ENCODE measurements around the gene CDC23.

CDC23 gene

DNA sequence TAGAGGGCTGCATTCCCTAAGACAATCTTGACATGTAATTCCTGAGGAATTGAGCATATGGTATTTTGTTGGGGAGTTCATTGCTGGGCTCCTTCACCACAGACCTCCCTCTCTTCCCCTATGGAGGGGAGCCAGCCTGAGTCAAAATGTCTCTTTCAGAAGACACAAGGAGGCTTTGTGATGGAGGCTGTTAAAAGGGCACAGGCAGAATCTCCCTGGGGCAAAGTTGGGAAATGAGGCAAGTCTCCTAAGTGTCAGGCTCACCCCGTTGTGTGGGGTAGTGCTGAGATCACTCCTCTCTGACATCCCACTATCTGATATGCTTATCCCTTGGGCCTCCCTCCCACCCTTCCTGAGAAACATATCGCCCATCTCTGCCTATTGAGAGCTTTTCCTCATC lies 30.7 kb upstream of the CDC23 start:
- no peak overlapping the region for H3K27ac ChIP-seq (ENCODE audit: extremely low read depth, low read depth, low read length)
- peaks cover 6% of the 10 kb centered on the region; the same call in 1 of the 2 replicates for H3K4me1 ChIP-seq (ENCODE audit: control insufficient read depth, insufficient read depth, low read length)
- no peaks in the 10 kb centered on the region for H3K9me3 ChIP-seq (ENCODE audit: control insufficient read depth, insufficient read depth, low read depth, low read length)
- no peak overlapping the region for H3K4me3 ChIP-seq (ENCODE audit: low read depth, low read length)
- H3K36me3 ChIP-seq (ENCODE audit: control insufficient read depth in 2 of 2, insufficient read depth in 1 of 2, low read length in 2 of 2), result no peaks in the 10 kb centered on the region
- ChIA-PET CTCF (interaction anchor here (0.8 to 1.6 kb wide), 5 partner anchors 12 to 208 kb away, joined by 3 to 12 read pairs (median 3); partner anchors contain the start of gene KDM3B), POLR2A (no interaction called here)
- TF ChIP-seq ZFHX2 (tag by site-specific recombination; conservative IDR thresholded peaks at IDR 0.05), result peak; percentile 66
- TF ChIP-seq EGR2 (tag by site-specific recombination; IDR thresholded peaks at IDR 0.05; ENCODE audit: low read depth), result peak; percentile 74
- TF ChIP-seq YY2 (tag by site-specific recombination; IDR thresholded peaks at IDR 0.05), result 0 out of 2 replicates have a peak, but pooled peaks have one; percentile 37
- TF ChIP-seq, protein P1, sequence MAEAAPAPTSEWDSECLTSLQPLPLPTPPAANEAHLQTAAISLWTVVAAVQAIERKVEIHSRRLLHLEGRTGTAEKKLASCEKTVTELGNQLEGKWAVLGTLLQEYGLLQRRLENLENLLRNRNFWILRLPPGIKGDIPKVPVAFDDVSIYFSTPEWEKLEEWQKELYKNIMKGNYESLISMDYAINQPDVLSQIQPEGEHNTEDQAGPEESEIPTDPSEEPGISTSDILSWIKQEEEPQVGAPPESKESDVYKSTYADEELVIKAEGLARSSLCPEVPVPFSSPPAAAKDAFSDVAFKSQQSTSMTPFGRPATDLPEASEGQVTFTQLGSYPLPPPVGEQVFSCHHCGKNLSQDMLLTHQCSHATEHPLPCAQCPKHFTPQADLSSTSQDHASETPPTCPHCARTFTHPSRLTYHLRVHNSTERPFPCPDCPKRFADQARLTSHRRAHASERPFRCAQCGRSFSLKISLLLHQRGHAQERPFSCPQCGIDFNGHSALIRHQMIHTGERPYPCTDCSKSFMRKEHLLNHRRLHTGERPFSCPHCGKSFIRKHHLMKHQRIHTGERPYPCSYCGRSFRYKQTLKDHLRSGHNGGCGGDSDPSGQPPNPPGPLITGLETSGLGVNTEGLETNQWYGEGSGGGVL (tag by site-specific recombination; IDR thresholded peaks at IDR 0.05), result no peak
- peak; percentile 57 for TF ChIP-seq GLIS1 (tag by site-specific recombination; IDR thresholded peaks at IDR 0.05)
- TF ChIP-seq ZNF792 (tag by site-specific recombination; IDR thresholded peaks at IDR 0.05), result no peak
- TF ChIP-seq, protein P2, sequence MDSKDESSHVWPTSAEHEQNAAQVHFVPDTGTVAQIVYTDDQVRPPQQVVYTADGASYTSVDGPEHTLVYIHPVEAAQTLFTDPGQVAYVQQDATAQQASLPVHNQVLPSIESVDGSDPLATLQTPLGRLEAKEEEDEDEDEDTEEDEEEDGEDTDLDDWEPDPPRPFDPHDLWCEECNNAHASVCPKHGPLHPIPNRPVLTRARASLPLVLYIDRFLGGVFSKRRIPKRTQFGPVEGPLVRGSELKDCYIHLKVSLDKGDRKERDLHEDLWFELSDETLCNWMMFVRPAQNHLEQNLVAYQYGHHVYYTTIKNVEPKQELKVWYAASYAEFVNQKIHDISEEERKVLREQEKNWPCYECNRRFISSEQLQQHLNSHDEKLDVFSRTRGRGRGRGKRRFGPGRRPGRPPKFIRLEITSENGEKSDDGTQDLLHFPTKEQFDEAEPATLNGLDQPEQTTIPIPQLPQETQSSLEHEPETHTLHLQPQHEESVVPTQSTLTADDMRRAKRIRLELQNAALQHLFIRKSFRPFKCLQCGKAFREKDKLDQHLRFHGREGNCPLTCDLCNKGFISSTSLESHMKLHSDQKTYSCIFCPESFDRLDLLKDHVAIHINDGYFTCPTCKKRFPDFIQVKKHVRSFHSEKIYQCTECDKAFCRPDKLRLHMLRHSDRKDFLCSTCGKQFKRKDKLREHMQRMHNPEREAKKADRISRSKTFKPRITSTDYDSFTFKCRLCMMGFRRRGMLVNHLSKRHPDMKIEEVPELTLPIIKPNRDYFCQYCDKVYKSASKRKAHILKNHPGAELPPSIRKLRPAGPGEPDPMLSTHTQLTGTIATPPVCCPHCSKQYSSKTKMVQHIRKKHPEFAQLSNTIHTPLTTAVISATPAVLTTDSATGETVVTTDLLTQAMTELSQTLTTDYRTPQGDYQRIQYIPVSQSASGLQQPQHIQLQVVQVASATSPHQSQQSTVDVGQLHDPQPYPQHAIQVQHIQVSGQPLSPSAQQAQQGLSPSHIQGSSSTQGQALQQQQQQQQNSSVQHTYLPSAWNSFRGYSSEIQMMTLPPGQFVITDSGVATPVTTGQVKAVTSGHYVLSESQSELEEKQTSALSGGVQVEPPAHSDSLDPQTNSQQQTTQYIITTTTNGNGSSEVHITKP (tag by site-specific recombination; IDR thresholded peaks at IDR 0.05), result peak; percentile 43; the same call in 1 of the 2 replicates
- TF ChIP-seq, protein P3, sequence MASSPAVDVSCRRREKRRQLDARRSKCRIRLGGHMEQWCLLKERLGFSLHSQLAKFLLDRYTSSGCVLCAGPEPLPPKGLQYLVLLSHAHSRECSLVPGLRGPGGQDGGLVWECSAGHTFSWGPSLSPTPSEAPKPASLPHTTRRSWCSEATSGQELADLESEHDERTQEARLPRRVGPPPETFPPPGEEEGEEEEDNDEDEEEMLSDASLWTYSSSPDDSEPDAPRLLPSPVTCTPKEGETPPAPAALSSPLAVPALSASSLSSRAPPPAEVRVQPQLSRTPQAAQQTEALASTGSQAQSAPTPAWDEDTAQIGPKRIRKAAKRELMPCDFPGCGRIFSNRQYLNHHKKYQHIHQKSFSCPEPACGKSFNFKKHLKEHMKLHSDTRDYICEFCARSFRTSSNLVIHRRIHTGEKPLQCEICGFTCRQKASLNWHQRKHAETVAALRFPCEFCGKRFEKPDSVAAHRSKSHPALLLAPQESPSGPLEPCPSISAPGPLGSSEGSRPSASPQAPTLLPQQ (tag by site-specific recombination; IDR thresholded peaks at IDR 0.05), result peak; percentile 79

DNA sequence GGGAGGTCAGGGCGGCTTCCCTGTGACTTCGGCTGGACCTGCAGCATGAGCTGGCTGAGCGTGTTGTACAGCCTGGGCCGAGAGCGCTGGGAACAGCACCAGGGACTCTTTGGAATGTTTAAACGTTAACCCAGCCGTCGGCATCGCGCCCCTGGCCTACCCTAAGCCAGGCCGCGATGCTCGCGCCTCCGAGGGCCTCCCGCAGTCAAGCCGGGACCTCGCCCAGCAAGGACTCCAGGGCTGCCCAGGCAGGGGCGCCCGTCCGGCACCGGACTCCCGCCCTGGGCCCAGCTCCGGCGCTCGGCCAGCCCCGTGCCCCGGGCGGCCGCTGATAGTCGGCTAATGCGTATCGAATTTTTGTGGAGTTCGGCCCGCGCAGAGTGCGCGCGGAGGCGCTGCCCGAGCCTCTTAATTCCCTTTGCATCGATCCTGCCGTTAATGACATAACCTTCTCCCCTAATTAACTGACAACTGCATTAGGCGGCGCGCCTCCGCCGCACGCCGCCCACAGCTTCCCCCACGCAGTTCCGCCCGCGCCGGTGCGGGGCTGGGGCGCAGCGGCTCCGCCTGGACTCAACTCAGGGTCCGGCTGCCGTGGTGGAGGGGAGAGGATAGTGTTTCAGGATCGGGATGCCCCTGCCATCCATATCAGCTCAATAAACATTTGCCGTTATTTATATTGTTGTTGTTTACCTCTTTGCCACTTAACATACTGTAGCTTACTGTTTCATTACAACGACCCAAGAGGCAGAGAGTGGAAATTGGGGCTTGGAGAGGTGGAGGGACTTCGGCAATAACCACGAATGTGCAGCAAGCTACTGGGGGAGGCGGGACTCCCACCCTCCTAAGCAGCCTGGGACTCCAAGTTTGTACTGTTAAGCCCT lies 28.8 kb upstream of the CDC23 start:
- CTCF ChIA-PET, result interaction anchor here (0.5 to 1.4 kb wide), 4 partner anchors 10 to 110 kb away, joined by 3 to 5 read pairs (median 3); partner anchors contain the start of gene KDM3B
- TF ChIP-seq, protein P1 (tag by site-specific recombination; IDR thresholded peaks at IDR 0.05), result peak; percentile 45
- TF ChIP-seq, protein P4, sequence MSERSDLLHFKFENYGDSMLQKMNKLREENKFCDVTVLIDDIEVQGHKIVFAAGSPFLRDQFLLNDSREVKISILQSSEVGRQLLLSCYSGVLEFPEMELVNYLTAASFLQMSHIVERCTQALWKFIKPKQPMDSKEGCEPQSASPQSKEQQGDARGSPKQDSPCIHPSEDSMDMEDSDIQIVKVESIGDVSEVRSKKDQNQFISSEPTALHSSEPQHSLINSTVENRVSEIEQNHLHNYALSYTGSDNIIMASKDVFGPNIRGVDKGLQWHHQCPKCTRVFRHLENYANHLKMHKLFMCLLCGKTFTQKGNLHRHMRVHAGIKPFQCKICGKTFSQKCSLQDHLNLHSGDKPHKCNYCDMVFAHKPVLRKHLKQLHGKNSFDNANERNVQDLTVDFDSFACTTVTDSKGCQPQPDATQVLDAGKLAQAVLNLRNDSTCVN (tag by site-specific recombination; optimal IDR thresholded peaks at IDR 0.05), result peak; percentile 46
- peak; percentile 95 for TF ChIP-seq ZFHX2 (tag by site-specific recombination; conservative IDR thresholded peaks at IDR 0.05)
- no peak for TF ChIP-seq ZXDB (tag by site-specific recombination; IDR thresholded peaks at IDR 0.05)
- TF ChIP-seq EGR2 (tag by site-specific recombination; IDR thresholded peaks at IDR 0.05; ENCODE audit: low read depth), result peak; percentile 78
- POLR2A ChIA-PET, result interaction anchor here (1.2 to 1.6 kb wide), 3 partner anchors 12 to 96 kb away, joined by 3 to 5 read pairs (median 4); partner anchors contain the start of genes CDC23 and FAM53C

More for the DNA sequence above, 28.8 kb upstream of the CDC23 start:
- peak overlapping the region; percentile 43; the same call in 1 of the 2 replicates for H3K27ac ChIP-seq (ENCODE audit: extremely low read depth, low read depth, low read length)
- H3K9me3 ChIP-seq (ENCODE audit: control insufficient read depth, insufficient read depth, low read depth, low read length), result no peaks in the 10 kb centered on the region
- H3K36me3 ChIP-seq (ENCODE audit: control insufficient read depth in 2 of 2, insufficient read depth in 1 of 2, low read length in 2 of 2), result no peaks in the 10 kb centered on the region
- no peak overlapping the region for H3K4me3 ChIP-seq (ENCODE audit: low read depth, low read length)
- peaks cover 6% of the 10 kb centered on the region; the same call in 1 of the 2 replicates for H3K4me1 ChIP-seq (ENCODE audit: control insufficient read depth, insufficient read depth, low read length)

Data from HEK293 (cell line).